Stimulated activated CD4-positive, alpha-beta T cell treated with anti-CD3 and anti-CD28 coated beads, Interleukin-15, amount 100 ng/mL, for 1 hour (primary cell): ENCODE data around the gene HS6ST3.

Source experiments
- DNase-seq, 2 donors: peaks; one replicate each; pipeline ENCODE4 v3.0.0-alpha.2; 2020; ENCODE audit warnings: low read depth in 1 of 2, low spot score in 1 of 2

Gene HS6ST3

DNA sequence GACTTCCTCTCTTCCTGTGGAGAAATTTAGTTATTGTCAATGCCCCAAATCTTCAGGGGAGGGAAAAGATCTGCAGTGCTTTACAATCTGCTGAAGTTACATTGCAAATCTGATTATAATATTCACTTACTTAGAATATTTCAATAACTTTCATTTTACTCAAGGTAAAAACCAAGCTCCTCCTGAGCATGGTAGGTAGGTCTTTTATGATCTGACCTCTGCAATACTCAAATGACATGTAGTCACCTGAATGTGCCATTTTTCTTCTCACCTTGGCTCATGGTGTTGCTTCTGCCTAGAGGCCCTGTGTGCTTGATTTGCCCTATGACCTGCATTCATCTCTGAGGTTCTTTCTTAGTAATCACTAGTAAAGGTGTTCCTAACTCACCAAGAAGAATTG is 331.4 kb downstream of the HS6ST3 start:
- DNase-seq = no peak

DNA sequence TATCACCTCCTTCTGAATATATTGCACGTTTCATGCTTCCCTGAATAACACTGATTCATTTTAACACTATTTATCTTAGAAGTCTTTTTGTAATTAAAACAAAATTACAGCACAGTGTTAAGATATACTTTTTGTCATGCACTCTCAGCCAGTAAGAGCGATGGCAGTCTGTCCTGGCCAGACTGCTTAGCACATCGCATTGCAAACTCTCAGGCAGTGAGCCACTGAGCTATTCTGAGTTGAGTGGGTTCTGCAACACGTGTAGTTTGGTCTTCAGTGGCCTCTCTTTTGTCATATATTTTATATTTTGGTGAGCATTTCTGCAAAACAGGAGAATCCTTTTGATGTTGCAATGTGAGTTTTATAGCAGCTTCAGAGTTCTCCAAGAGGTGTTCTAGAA is 332.1 kb downstream of the HS6ST3 start:
- no peak for DNase-seq

DNA sequence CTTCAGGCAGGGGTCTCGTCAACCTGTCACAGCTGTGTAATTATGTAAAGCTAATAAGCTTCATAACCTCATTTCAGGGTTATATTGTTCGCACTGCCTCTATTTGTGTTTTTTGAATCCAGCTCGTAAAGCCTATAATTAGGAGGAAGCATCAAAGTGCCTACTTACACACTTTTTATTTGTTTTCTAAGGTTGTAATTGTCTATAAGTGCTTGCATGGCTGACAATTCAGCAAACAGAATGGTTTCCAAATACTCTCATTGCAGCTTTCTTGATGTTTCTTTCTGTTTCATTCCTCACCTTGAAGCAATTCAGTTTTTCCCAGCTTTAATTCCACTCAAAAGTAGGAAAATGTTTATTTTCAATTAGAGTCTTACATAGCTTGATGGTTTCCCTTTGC is 336.3 kb downstream of the HS6ST3 start:
- DNase-seq = no peak

DNA sequence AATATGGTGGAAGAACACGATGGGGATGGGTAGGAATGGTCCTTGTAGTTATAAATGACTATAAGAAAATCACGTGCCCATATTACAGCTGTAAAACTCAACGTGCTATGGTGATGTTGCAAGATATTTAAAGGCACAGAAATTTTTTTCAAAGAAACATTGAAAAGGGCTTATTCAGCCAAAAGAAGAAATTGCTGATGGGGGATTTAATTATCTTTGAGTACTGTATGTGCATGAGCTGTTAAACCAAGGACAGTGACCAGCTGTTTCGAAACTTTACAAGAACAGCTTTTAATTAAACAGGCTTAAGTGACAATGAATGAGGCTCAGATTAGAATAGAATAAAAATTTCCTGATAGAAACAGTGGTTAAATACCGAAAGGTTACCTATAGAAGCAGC is 339.0 kb downstream of the HS6ST3 start:
- DNase-seq = no peak

DNA sequence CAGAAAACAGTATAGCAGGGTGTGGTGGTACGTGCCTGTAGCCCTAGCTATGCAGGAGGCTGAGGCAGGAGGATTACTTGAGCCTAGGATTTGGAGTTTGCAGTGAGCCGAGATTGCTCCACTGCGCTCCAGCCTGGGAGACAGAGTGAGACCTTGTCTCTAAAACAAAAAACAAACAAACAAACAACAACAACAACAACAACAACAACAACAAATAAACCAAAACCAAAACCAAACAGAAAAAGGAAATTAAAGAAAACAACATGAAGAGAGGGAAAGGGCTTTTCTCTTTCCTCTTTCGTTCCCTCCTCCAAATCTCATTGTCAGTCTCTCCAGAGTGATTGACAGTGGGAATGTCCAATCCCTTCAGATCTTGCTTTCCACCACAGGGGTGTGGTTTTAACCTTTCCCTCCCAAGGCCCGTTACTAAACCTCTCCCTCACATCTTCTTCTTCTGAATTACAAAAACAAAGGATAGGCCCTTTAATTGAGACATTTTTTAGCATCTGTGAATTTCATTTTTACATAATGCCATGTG is 341.2 kb downstream of the HS6ST3 start:
- no peak for DNase-seq

DNA sequence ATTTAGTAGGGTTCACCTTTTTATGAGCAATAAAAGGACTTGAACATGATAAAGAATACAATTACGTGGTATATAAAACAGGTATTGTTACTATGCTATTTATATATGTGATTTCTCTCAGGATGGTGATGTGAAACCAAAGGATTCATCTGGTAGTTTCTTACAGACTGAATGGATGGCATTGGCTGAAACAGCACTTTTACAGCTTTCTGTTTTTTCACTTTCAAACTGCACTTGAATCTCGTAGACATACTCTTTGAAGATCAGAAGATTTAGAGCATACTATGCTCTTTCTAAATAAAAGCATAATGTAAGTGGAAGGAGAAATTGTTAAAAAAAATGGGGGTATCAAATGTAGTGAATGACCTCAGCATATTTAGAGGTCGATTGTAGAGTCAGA is 354.8 kb downstream of the HS6ST3 start:
- DNase-seq = no peak

DNA sequence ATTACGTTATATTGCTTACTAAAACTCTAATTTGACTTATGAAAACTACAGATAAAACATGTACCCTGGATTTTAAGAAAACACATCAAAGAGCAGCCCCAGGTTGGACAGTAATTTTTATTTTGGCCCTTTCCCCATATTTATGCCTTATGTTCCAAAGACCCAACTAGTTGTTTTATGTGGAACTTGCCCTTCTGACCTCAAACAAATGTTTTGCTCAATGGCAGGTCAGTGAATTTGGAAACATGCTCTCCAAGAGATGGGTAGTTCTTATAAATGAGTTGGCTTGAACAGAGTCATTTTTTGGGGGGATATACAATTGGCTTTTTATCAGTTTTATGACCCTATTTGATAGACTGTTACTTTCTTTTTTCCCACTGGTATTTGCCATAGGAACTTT is 360.0 kb downstream of the HS6ST3 start:
- DNase-seq = no peak

DNA sequence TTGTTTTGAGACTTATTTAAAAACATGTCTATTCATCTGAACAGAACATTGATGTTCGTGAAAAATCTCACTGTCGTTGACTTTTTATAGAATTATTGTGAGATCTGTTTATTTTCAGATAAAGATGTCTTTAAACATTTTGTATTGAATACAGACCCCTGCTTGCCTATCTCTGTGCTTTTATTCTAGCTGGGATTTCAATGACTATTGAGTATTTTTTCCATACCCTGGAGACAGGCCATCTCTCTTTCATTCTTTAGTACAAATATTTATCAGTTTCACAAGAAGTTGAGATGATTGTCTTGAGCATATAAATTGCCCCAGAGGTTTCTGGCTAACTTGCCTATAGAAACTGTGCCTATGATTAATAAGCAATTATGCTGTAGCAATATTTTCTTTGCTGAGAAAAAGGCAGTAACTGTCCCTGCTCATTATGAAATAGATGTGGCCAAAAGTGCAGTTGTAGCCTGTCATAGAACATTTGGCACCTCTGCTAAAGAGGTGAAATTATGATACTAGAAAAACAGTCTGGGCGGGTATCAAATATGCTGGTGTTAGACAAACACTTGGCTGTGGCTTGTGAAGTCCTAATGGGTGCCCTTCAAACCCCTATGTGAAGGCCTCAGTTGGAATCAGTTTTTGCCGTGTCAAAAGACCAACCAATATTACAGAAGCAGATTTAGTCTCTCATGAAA is 360.6 kb downstream of the HS6ST3 start:
- no peak for DNase-seq

DNA sequence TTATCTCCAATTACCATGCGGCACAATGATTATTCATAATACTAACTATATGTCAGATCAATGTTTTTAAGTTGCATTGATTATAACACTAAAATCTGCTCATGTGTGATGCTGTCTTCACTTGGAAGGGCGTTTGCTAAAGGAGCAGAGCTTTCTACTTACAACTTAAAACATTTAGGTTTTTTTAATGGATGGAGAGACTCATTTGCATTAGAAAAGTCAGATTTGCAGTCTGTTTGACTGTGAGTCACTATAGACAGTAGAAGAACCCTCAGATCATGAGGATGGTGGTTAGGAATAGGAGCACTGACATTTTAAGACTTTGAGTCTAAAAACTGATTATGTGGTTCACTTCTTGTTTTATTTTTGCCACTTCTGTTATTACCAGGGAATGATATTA is 364.6 kb downstream of the HS6ST3 start:
- DNase-seq = no peak

DNA sequence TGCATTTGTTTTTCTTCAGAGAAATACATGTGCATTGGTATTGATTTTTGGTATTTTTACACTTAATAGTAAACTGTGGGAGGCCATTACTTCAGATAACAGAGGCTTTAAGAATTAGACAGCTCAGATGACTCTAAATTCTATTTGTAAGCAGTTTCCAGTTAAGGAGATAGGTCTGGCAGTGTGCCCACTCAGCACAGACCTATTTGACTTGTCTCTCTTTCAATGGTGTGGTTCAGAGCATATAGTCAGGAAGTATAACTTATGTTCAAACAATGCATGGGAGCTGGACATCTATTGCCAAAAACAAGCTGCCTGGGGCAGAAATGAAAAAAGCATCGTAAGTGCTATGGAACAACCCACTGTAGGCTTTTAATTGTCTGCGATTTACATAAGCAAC is 370.7 kb downstream of the HS6ST3 start:
- DNase-seq = no peak

DNA sequence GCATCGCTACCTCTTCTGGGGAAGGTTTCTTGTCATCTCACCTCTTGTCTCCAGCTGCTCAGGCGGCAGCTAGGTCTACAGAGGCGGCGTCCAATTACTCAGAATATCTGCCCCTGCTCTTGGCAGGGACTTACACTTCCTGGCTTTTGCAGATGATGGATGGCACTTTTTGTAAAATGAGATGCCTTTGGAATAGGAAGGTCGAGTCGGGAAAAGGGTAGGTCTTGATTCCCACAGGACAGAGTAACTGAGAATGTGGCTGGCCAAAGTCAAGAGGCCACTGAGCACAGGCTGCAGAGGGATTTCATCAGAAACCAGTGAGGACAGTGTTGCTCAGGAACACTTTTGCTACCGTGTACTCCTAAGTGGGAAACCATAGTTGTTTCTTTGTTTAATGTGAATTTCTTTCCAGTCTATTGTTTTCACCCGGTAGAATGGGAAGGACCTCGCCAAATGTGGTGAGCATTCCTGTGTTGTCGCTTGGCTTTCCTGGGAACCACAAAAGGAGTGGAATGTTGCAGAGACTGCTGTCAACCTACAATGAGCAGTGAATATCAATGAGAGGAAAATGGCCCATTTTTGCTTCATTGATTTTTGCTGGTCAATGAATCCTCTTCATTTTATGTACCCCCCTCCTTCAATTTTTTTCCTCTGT is 383.7 kb downstream of the HS6ST3 start:
- DNase-seq = no peak

DNA sequence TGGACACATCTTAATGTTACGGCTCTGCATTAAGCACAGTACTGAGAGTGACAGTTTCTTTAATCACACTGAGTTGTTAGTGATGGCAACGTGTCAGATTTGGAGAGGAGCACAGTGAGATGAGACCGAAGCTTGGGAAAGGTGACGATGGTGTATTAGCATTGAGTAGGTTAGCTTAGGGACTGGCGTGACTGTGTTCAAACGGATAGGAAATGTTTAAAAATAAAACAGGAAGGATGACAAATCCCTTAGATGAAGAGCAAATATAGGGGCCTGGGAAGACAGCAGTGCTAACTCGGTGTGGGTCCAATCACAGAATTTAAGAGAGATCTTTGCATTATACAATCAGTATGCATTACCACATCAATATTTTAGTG is 384.3 kb downstream of the HS6ST3 start:
- no peak for DNase-seq

DNA sequence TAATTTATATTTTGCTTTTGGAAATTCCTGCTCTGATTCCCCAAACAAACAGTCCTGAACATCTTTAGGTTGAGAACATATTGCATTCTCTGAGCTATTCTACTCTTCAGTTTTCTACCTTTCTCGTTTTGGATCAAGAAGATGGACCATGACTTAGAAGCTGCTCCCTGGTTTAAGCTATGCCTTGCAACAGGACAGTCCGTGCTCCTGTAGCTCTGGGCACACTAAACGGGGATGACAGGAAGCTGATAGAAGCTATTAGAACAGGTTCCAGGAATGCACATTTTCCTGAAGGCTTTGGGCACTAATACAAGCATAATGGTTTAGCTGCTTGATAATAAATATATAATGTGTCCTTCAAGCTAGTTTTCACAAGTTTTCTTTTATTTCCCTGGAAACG is 385.2 kb downstream of the HS6ST3 start:
- no peak for DNase-seq

DNA sequence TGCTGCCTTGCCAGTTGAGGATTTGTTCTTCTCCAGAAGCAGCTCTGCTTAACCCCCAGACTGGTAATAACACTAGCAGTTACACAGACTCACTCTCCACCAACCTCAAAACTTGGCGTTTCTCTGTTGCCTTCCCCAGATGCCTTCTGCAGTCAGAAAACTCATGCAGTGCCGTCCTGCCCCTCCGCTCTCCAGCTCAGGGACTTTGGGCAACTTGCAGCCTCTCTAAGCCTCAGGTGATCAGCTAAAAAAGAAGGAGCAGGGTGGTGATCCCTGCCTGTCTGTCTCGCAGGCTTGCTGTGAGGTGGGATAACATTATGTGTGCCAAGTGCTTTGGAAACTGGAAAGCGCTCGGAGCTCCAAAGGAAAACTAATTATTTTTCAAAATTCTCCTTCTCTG is 391.6 kb downstream of the HS6ST3 start:
- DNase-seq = no peak

DNA sequence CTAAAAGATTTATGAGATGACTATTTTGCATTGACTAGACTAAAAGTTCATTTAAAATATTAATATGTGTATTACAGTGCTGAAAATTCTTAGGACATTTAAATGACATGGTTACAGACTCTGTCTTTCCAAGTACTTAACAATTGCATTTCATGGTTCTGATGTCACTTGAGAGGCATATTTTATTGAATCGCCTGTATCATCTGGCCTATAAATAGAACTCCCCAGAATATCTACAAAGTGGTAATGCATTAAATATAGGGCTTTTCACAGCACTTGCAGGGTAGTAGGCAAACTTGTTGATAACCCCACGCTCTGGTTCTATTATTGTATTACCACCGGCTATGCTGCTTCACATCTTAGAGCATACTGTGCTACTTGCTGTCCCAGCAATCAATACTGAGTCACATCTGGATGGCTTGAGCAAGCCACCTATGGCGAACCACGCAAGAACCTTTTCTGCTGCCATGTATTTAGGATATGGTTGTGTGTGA is 400.6 kb downstream of the HS6ST3 start:
- DNase-seq = no peak

DNA sequence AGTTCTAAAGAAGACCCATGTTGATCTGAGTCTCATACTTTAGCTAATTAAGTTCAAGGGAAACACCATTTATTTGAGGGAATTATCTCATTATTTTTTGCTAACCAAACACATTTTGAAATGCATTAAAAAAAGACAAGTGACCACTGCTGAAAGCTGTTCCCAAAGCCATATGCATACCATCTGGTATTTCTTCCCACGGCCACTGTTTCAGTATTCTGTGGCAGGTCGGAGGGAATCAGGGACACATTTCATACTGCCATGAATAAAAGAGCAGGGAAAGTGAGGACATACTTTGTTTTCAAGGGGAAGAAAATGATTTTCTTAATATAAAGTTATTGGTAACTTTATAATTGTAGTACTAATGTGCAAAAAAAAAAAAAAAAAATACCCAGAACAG is 401.2 kb downstream of the HS6ST3 start:
- no peak for DNase-seq

DNA sequence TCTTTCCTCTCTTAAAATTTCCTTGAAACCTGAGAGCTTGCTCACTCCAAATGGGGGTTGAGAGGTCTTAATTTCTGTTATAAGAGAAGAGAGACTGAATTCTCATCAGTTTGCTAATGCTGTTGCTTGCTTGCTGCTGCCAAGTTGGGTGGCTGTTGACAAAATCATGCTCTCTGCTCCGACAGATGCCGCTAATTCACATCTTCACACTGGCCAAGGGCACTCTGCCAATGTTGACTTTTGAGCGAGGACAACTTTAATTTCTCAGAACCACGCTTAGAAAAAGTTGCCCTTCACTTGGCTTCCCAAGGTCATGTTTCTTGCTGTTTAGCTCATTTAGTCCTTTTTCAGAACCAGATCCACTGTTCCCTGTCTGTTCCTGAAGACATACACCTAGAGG is 402.9 kb downstream of the HS6ST3 start:
- DNase-seq = no peak

DNA sequence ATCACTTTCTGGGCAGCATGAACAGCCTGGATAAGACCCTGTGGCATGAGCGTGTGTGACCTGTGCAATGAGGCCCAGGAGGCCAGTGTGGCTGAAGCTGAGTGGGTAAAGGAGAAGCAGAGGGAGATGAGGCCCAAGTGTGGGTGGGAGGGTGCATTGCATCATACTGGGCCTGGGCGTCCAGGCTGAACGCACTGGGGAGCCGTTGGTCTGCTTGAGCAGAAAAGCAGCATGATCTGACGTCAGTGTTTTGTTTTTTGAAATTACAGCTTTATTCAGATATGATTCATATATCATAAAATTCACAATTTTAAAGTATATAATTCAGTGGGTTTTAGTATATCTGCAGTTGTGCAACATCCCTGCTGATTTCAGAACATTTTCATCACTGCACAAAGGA is 409.7 kb downstream of the HS6ST3 start:
- no peak for DNase-seq

DNA sequence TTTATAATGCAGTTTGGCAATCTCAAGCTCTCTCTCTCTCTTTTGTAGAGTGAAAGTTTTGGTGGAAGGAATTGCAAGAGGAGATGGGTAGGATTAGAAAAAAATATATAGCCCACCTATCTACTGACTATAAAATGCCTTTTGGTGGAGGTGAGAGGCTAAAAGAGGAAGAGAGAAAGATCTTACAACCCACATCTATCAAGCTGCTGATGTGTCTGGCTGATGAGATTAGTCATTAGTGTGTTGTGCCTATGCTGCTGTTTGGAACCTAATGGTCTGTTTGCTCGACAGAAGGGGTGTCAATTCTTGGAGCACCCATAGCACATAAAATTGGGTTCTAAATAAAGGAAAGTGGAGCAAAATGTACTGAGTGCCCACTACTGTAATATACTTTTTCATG is 411.0 kb downstream of the HS6ST3 start:
- DNase-seq = no peak

DNA sequence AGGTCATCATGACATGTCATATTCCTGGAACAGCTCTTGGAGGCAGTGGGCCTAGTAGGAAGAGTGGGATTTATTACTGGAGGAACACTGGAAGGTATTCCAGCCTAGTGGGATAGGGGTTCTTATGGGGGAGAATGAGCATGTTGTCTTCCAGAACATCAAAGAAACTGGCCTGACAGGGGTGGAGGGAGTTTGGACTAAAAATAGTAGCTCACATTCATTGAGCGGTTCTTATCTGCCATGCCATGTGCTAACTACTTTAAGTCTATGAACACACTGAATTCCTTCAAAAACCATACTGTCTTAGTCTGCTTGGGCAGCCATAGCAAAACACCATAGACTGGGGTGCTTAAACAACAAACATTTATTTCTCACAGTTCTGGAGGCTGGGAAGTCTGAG is 413.6 kb downstream of the HS6ST3 start:
- no peak for DNase-seq

DNA sequence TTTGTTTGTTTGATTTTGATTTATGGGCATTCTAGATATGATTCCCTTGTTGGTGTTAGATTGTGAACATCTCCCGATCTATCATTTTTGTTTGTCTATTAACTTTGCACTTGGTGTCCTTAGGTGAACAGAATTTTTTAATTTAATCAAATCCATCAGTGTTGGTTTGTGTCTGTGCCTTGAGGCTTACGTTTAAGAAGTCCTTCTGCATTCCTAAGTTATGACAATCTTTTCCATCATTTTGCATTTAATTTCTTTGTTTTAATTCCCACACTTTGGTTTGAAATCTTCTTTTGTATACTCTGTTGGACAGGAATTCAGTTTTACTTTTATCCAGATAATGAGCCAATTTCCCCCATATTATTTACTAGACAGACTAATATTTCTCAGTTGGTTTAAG is 421.7 kb downstream of the HS6ST3 start:
- no peak for DNase-seq

DNA sequence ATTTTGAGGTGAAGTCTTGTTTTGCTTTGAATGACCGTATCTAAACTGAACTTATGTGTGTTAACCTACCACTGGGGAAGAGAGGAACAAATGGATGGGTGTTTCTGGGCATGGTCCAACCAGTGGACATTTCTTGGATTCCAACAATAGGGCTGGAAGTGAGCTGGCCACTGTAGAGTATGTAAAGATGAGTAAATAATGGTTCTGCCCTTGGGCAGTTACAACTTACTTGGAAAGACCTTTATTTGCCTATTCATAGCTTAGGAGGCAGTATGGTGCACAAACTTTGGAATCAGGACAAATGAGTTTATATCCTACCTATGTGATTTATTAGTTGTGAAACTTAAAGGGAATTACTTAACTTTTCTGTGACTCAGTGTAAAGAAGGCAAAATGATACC is 429.5 kb downstream of the HS6ST3 start:
- DNase-seq = no peak
